GM23338 (cell line): Measurements from ENCODE around the gene HEXD. TPM values are rescaled to one million over a fixed set of nuclear protein-coding genes. Genes with fewer than 3 reads are reported as not detected.

Experiments
- ATAC-seq: fragments of 200-7000 bp; cut with Tn5 transposase; 3 replicates; pipeline ENCODE4 v1.9.1; 2020
- DNase-seq: peaks from one replicate; pipeline ENCODE4 v3.0.0-alpha.2; 2015; ENCODE audit warnings: low spot score
- H2AFZ ChIP-seq: fragments of 200-600 bp; sonication (generic); 2 replicates; pipeline ENCODE4 v1.8.0; 2016; ENCODE audit warnings: antibody characterized with exemption, mild to moderate bottlenecking, moderate library complexity
- H3F3A ChIP-seq: fragments of 200-600 bp; sonication (generic); replicated peaks from 2 replicates; pipeline ENCODE4 v1.8.0; 2017; ENCODE audit warnings: antibody characterized with exemption, mixed run types, low read depth
- H3K27ac ChIP-seq: fragments of 200-600 bp; sonication (generic); 2 replicates; pipeline ENCODE4 v1.6.1; 2016; ENCODE audit warnings: low read depth
- H3K27me3 ChIP-seq: fragments of 200-600 bp; sonication (generic); 2 replicates; pipeline ENCODE4 v1.8.0; 2016; ENCODE audit warnings: mild to moderate bottlenecking, mixed run types, moderate library complexity; ENCODE audit not compliant: insufficient read depth
- H3K36me3 ChIP-seq: fragments of 200-600 bp; sonication (generic); 2 replicates; pipeline ENCODE4 v1.8.0; 2016; ENCODE audit warnings: mild to moderate bottlenecking; ENCODE audit not compliant: insufficient read depth
- H3K4me1 ChIP-seq: fragments of 200-600 bp; sonication (generic); 2 replicates; pipeline ENCODE4 v1.8.0; 2016; ENCODE audit warnings: mild to moderate bottlenecking, moderate library complexity; ENCODE audit not compliant: insufficient read depth
- H3K4me2 ChIP-seq: fragments of 200-600 bp; sonication (generic); 2 replicates; pipeline ENCODE4 v1.7.1; 2017; ENCODE audit warnings: mixed run types
- H3K4me3 ChIP-seq: fragments of 200-600 bp; sonication (generic); 2 replicates; pipeline ENCODE4 v1.6.1; 2016; ENCODE audit warnings: mixed run types
- H3K79me2 ChIP-seq: fragments of 200-600 bp; sonication (generic); replicated peaks from 2 replicates; pipeline ENCODE4 v1.8.0; 2017; ENCODE audit warnings: mild to moderate bottlenecking; ENCODE audit not compliant: insufficient read depth
- H3K9me2 ChIP-seq: fragments of 200-600 bp; sonication (generic); 2 replicates; pipeline ENCODE4 v1.8.0; 2017; ENCODE audit not compliant: insufficient read depth
- H4K20me1 ChIP-seq: fragments of 200-600 bp; sonication (generic); replicated peaks from 2 replicates; pipeline ENCODE4 v1.8.0; 2017; ENCODE audit warnings: mild to moderate bottlenecking; ENCODE audit not compliant: insufficient read depth
- H3K27ac Mint-ChIP-seq: 2 replicates; pipeline ENCODE4 v1.8.0; 2020; ENCODE audit warnings: inconsistent platforms, mild to moderate bottlenecking, moderate library complexity, mixed read lengths
- H3K27me3 Mint-ChIP-seq: 3 replicates; pipeline ENCODE4 v1.8.0; 2022; ENCODE audit warnings: low read depth, mild to moderate bottlenecking, moderate library complexity, mixed read lengths, inconsistent platforms; ENCODE audit not compliant: insufficient read depth, poor library complexity
- H3K36me3 Mint-ChIP-seq: 3 replicates; pipeline ENCODE4 v1.8.0; 2021; ENCODE audit warnings: low read depth, mild to moderate bottlenecking, inconsistent platforms, moderate library complexity, mixed read lengths
- H3K4me1 Mint-ChIP-seq: 3 replicates; pipeline ENCODE4 v1.8.0; 2020; ENCODE audit warnings: mild to moderate bottlenecking, inconsistent platforms, mixed read lengths
- H3K4me3 Mint-ChIP-seq: 3 replicates; pipeline ENCODE4 v1.8.0; 2021; ENCODE audit warnings: moderate library complexity, mild to moderate bottlenecking, inconsistent platforms, mixed read lengths
- H3K9me3 Mint-ChIP-seq: 3 replicates; pipeline ENCODE4 v1.8.0; 2020; ENCODE audit warnings: moderate library complexity, mild to moderate bottlenecking, inconsistent platforms, mixed read lengths
- CREB1 ChIP-seq: fragments of 250-450 bp; sonication (Bioruptor Pico); IDR thresholded peaks from 2 replicates; pipeline ENCODE4 v1.5.0; 2020; ENCODE audit warnings: low read depth, mild to moderate bottlenecking, moderate library complexity
- CTCF ChIP-seq, 2 experiments: fragments of 200-600 bp in 1 of 2; sonication (generic) in 1 of 2; conservative IDR thresholded peaks; 2 replicates each; pipeline versions ENCODE4 v1.5.1 to v1.6.1; 2016 to 2017; ENCODE audit warnings: antibody characterized with exemption in 2 of 2, low read depth in 2 of 2, mild to moderate bottlenecking in 2 of 2, moderate library complexity in 1 of 2
- ETS1 ChIP-seq: IDR thresholded peaks from 2 replicates; pipeline ENCODE4 v1.6.1; 2016; ENCODE audit warnings: antibody characterized with exemption
- EZH2 ChIP-seq: fragments of 200-600 bp; sonication (generic); IDR thresholded peaks from one replicate; pipeline ENCODE4 v1.8.0; 2017; ENCODE audit warnings: antibody characterized with exemption, mild to moderate bottlenecking, low read depth; ENCODE audit not compliant: unreplicated experiment
- EZH2phosphoT487 ChIP-seq: fragments of 200-600 bp; sonication (generic); IDR thresholded peaks from one replicate; pipeline ENCODE4 v1.8.1; 2018; ENCODE audit warnings: antibody characterized with exemption; ENCODE audit not compliant: unreplicated experiment
- JUNB ChIP-seq: IDR thresholded peaks from one replicate; pipeline ENCODE4 v1.6.1; 2016; ENCODE audit warnings: antibody characterized with exemption; ENCODE audit not compliant: unreplicated experiment
- NANOG ChIP-seq: IDR thresholded peaks from 2 replicates; pipeline ENCODE4 v1.6.1; 2016; ENCODE audit warnings: antibody characterized with exemption, borderline replicate concordance
- POLR2AphosphoS5 ChIP-seq: IDR thresholded peaks from 2 replicates; pipeline ENCODE4 v1.6.1; 2016; ENCODE audit warnings: antibody characterized with exemption, low read depth
- REST ChIP-seq: IDR thresholded peaks from one replicate; pipeline ENCODE4 v1.6.1; 2018; ENCODE audit warnings: antibody characterized with exemption; ENCODE audit not compliant: unreplicated experiment
- STAT1 ChIP-seq: IDR thresholded peaks from one replicate; pipeline ENCODE4 v1.6.1; 2016; ENCODE audit warnings: antibody characterized with exemption; ENCODE audit not compliant: unreplicated experiment
- ZNF114 ChIP-seq: fragments of 250-450 bp; sonication (Bioruptor Pico); IDR thresholded peaks from 2 replicates; pipeline ENCODE4 v1.5.0; 2020; ENCODE audit warnings: mild to moderate bottlenecking, moderate library complexity
- ZNF331 ChIP-seq: fragments of 250-450 bp; sonication (Bioruptor Pico); IDR thresholded peaks from 2 replicates; pipeline ENCODE4 v1.5.0; 2020; ENCODE audit warnings: low read depth, mild to moderate bottlenecking, moderate library complexity
- polyA plus RNA-seq: library from polyadenylated mRNA; unstranded; fragments of >200 nt; fragmentation: Nextera tagmentation; extraction: Ambion mirVana; gene quantifications from 2 replicates; pipeline ENCODE4 v1.2.1, GENCODE V29; 2016
- total RNA-seq: library from RNA; depleted of rRNA; stranded (reverse); fragments of >200 nt; shearing (Covaris generic); gene quantifications from 2 replicates; pipeline ENCODE4 v1.2.3, GENCODE V29; 2014
- TF ChIP-seq, protein P1 (sequence below): fragments of 250-450 bp; sonication (Bioruptor Pico); IDR thresholded peaks from 2 replicates; pipeline ENCODE4 v1.5.0; 2020; ENCODE audit warnings: mild to moderate bottlenecking, moderate library complexity

Gene HEXD
- total and polyA plus RNA-seq, 2 experiments from 2014 or later, result 11.9 to 31.1 TPM

DNA sequence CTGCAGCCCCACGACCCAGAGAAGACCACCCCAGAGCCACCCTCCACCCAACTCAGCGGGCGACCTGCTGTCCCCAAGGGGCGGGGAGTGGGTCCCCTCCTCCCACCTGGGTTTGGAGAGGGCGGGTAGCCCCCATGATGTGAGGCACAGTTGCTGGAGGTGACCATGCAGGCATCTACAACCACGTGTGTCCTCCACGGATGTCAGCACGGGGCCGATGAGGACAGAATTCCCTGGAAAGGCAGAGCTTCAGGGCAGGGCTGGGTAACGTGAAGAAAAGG is 39.5 kb upstream of the HEXD start:
- Mint-ChIP-seq H3K4me3 (no peak overlapping the region), H3K9me3 (no peaks in the 10 kb centered on the region; the same call in 2 of the 3 replicates), H3K4me1 (no peaks in the 10 kb centered on the region), H3K27ac (no peak overlapping the region), H3K27me3 (peaks cover 30% of the 10 kb centered on the region), H3K36me3 (no peaks in the 10 kb centered on the region)
- no peak for ATAC-seq
- H3K79me2 ChIP-seq, result no peaks in the 10 kb centered on the region
- no peak overlapping the region for H2AFZ ChIP-seq
- peaks cover 16% of the 10 kb centered on the region; the same call in 1 of the 2 replicates for H3K27me3 ChIP-seq
- H3K4me1 ChIP-seq, result no peaks in the 10 kb centered on the region
- H3K36me3 ChIP-seq, result no peaks in the 10 kb centered on the region
- H3F3A ChIP-seq, result no peaks in the 10 kb centered on the region
- no peak overlapping the region for H3K4me2 ChIP-seq
- no peaks in the 10 kb centered on the region for H3K9me2 ChIP-seq
- no peak overlapping the region for H3K4me3 ChIP-seq
- no peaks in the 10 kb centered on the region for H4K20me1 ChIP-seq
- TF ChIP-seq REST (no peak), EZH2 (no peak), ZNF331 (CRISPR knock-in tag) (no peak), ETS1 (no peak), EZH2phosphoT487 (no peak), NANOG (no peak), ZNF114 (CRISPR knock-in tag) (no peak), CTCF (conservative IDR thresholded peaks at IDR 0.05; ENCODE audit: low read depth in 2 of 2) (no peak), STAT1 (no peak), POLR2AphosphoS5 (no peak), CREB1 (CRISPR knock-in tag) (no peak), JUNB (no peak)
- TF ChIP-seq, protein P1, sequence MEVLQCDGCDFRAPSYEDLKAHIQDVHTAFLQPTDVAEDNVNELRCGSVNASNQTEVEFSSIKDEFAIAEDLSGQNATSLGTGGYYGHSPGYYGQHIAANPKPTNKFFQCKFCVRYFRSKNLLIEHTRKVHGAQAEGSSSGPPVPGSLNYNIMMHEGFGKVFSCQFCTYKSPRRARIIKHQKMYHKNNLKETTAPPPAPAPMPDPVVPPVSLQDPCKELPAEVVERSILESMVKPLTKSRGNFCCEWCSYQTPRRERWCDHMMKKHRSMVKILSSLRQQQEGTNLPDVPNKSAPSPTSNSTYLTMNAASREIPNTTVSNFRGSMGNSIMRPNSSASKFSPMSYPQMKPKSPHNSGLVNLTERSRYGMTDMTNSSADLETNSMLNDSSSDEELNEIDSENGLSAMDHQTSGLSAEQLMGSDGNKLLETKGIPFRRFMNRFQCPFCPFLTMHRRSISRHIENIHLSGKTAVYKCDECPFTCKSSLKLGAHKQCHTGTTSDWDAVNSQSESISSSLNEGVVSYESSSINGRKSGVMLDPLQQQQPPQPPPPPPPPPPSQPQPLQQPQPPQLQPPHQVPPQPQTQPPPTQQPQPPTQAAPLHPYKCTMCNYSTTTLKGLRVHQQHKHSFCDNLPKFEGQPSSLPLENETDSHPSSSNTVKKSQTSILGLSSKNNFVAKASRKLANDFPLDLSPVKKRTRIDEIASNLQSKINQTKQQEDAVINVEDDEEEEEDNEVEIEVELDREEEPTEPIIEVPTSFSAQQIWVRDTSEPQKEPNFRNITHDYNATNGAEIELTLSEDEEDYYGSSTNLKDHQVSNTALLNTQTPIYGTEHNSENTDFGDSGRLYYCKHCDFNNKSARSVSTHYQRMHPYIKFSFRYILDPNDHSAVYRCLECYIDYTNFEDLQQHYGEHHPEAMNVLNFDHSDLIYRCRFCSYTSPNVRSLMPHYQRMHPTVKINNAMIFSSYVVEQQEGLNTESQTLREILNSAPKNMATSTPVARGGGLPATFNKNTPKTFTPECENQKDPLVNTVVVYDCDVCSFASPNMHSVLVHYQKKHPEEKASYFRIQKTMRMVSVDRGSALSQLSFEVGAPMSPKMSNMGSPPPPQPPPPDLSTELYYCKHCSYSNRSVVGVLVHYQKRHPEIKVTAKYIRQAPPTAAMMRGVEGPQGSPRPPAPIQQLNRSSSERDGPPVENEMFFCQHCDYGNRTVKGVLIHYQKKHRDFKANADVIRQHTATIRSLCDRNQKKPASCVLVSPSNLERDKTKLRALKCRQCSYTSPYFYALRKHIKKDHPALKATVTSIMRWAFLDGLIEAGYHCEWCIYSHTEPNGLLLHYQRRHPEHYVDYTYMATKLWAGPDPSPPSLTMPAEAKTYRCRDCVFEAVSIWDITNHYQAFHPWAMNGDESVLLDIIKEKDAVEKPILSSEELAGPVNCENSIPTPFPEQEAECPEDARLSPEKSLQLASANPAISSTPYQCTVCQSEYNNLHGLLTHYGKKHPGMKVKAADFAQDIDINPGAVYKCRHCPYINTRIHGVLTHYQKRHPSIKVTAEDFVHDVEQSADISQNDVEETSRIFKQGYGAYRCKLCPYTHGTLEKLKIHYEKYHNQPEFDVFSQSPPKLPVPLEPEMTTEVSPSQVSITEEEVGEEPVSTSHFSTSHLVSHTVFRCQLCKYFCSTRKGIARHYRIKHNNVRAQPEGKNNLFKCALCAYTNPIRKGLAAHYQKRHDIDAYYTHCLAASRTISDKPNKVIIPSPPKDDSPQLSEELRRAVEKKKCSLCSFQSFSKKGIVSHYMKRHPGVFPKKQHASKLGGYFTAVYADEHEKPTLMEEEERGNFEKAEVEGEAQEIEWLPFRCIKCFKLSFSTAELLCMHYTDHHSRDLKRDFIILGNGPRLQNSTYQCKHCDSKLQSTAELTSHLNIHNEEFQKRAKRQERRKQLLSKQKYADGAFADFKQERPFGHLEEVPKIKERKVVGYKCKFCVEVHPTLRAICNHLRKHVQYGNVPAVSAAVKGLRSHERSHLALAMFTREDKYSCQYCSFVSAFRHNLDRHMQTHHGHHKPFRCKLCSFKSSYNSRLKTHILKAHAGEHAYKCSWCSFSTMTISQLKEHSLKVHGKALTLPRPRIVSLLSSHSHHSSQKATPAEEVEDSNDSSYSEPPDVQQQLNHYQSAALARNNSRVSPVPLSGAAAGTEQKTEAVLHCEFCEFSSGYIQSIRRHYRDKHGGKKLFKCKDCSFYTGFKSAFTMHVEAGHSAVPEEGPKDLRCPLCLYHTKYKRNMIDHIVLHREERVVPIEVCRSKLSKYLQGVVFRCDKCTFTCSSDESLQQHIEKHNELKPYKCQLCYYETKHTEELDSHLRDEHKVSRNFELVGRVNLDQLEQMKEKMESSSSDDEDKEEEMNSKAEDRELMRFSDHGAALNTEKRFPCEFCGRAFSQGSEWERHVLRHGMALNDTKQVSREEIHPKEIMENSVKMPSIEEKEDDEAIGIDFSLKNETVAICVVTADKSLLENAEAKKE (CRISPR knock-in tag), result no peak
- H3K27ac ChIP-seq, result no peak overlapping the region
- DNase-seq, result no peak
